Hematopoietic multipotent progenitor cell treated with erythropoietin and hydrocortisone succinate and interleukin-3 and kit ligand, for 15 days (in vitro differentiated cells): ENCODE measurements around the gene AQP9.
"Not testable (repeated sequence)": the region's sequence is repeated elsewhere in the genome, so short reads cannot be mapped to it uniquely, and the experiment has no call there.

ENCODE experiments used
- DNase-seq: peaks from one replicate; pipeline ENCODE4 v3.0.0-alpha.2; 2015; ENCODE audit warnings: low spot score

Gene AQP9, protein sequence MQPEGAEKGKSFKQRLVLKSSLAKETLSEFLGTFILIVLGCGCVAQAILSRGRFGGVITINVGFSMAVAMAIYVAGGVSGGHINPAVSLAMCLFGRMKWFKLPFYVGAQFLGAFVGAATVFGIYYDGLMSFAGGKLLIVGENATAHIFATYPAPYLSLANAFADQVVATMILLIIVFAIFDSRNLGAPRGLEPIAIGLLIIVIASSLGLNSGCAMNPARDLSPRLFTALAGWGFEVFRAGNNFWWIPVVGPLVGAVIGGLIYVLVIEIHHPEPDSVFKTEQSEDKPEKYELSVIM

GRCh38 chr15:58138106-58138505, at the start of gene AQP9:
AQP9 (plus strand) TSS chr15:58138381; CDS start chr15:58138566, 185 bp downstream.
- DNase-seq = no peak

DNA sequence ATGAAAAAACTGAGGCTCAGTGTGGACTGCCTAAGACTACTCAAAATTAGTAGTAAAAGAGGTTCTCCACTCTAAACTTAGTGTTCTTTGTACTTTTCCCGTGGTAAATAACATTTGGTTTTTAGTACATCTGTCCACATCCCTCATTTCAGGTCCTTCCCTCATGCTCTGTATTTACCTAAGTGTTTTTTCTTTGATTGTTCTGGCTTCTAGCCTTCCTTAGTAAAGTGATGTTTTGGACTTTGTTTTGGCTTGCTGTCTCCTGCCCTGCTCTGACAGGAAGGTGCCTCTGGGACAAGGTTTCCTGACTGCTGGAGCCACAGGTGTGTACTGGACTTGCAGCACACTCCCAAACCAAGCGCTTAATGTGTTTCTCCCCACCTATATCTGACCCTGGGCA, 42.8 kb upstream of the AQP9 start:
- DNase-seq = no peak

GRCh38 chr15:58096529-58097084, 41.6 kb upstream of the AQP9 start:
- no peak for DNase-seq

DNA sequence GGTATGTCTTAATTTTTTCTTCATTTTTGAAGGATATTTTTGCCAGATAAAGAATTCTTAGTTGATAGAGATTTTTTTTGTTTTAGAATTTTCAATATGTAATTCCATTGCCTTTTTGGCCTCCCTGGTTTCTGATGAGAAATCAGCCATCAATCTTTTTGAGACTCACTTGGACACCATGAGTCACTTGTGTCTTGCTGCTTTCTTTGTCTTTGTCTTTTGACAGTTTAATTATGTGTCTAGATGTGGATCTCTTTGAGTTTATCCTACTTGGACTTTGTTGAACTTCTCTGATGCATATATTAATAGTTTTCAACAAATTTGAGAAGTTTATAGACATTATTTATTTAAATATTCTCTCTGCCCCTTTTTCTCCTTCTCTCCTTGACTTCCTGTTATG, 34.7 kb upstream of the AQP9 start:
- DNase-seq = no peak

DNA sequence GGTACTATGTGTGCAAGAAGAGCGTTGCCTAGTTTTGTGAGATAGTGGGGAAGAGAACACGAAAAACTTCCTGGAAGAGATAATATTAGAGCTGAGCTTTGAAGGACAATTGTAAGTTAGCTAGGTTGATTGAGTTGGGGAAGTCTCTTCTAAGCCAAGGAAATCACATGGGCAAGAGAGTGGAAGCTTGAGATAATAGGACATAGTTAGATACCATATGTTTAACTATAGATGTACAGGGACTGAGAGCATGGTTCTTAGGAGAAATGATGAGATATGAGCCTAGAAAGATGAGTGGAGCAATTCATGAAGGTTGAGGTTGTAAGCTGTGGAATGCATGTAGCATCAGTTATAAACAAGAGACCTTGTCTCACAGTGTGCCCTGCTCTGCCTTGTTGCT, 30.1 kb upstream of the AQP9 start:
- DNase-seq = no peak

DNA sequence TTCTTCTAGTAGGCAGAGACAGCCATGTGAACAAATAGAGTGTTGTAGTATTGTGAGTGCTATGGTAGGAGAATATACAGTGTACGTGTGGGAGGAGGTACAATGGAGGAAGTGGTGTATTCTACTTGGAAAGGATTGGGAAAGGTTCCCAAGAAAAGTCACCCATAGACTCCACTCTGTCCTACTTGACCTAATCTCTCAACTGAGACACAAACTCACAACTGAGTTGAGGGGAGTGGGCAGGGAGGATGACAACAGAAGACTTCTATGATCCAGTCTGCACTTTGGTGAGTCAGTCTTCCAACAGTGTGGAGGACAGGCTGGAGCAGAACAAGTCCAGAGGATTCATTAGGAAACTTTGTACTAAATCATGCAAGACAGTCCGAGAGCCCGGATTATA, 28.8 kb upstream of the AQP9 start:
- DNase-seq = no peak

GRCh38 chr15:58110999-58111717, 27.0 kb upstream of the AQP9 start:
- DNase-seq = no peak

- DNase-seq = no peak
These were observed 26.5 kb upstream of the AQP9 start for GRCh38 chr15:58111718-58112104.

- DNase-seq = not testable (repeated sequence)
These were observed 24.8 kb upstream of the AQP9 start for GRCh38 chr15:58113358-58113757.

- DNase-seq = no peak
These were observed 23.8 kb upstream of the AQP9 start for GRCh38 chr15:58114388-58114787.

DNA sequence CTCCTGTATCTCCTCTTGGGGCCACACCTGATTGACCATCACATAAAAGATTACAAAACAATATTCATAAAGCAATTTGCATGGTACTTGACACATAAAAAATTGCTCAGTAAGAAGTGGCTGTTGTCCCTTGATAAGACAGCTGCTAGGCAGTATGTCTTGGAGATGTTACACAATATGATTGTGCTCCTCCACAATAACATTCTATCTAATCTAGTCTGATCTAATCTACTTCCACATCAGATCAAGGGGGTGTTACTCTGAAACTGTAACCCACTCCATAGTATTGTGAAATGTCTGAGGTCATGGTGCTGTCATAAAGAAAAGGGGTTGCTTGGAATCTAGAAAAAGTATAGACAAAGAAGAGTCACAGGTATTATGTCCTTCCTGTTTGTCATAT, 23.4 kb upstream of the AQP9 start:
- DNase-seq = no peak

- DNase-seq = no peak
These were observed 22.5 kb upstream of the AQP9 start for GRCh38 chr15:58115692-58116091.

DNA sequence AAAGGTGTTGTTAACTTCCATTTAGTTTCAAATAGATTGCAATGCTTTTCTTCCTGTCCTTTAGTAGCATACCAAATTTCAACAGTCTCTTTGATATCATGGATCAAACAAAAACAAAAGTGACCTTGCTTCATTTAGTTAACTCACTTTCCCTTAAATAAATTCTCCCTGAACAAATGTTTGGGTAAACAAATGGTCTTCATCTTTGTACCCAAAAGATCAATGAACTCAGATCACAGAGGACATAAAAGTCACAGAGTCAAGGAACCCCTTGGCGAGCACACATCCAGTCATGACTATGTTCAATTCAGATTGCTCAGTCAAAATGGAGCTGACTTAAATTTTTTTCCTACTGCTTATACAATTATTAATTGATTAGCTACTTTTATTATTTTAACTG, 20.6 kb upstream of the AQP9 start:
- DNase-seq = no peak

- no peak for DNase-seq
These were observed 19.9 kb upstream of the AQP9 start for GRCh38 chr15:58118272-58118671.

GRCh38 chr15:58119016-58119415, 19.2 kb upstream of the AQP9 start:
- no peak for DNase-seq

DNA sequence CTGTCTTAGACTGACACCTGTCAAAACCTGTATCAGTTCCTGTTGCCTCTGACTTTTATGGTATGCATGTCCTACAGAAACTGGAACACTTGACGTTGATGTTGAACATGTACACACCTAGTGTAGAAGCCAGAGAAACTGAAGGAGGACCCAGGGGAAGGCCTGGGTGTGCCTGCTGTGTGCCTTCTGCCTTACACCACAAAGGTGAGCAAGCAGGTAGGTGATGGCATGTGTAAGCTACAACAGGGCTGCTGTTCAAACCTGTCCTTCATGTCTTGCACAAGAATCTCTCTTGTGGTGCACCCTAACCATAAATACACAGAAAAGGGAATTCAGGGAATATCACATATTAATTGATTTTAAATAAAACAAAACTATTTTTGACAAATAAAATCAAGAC, 13.6 kb upstream of the AQP9 start:
- no peak for DNase-seq

GRCh38 chr15:58125333-58125732, 12.8 kb upstream of the AQP9 start:
- no peak for DNase-seq

DNA sequence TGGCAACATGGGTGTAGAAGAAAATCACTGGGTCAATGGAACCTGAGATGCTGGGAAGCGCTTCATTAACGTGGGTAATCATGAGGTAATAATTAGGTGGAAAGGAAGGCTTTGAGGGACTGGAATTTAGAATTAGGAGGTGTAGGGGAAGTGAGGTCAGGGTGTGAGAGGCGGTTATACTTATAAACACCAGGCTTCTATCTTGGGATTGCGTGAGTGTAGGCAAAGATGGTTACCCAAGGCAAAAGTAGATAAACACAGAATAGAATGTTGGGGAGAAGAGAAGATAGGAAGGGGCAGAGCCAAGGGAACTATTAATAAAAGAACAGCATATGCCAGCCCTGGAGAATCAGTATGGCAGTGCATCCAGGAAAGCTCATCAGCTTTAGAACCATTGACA, 3.3 kb upstream of the AQP9 start:
- DNase-seq = no peak

DNA sequence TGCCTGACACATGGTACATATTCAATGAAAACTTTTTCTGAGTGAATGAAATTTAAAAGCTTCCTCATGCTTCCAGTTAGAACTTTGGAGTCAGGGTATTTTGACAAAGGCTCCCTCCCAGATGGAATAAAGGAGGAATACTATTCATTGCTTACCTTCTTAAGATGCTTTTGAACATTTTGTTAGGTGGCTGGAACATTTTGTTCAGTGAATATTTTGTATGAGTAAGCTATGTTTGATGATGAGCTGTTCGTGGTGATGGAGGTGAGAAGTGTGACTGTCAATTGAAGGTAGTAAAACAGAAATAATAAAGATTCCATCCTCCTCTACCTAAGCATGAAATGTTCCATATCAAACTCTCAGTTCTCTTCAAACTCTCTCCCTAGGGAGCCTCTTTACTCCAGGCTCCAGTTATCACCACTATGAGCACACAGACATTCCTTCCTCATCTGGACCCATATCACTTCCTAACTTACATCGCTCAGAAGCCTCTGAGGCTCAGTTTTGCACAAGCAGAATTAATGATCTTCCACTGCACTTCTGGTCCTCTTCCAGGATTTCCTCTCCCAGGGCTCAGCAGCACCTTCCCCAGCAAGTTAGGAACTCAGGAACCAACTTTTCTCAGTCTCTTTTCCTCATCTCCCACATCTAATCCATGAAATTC, 2.5 kb upstream of the AQP9 start:
- DNase-seq = no peak

- no peak for DNase-seq
These were observed 1.4 kb upstream of the AQP9 start for GRCh38 chr15:58136731-58137130.

- no peak for DNase-seq
These were observed 495 bp upstream of the AQP9 start for GRCh38 chr15:58137686-58138085.

DNA sequence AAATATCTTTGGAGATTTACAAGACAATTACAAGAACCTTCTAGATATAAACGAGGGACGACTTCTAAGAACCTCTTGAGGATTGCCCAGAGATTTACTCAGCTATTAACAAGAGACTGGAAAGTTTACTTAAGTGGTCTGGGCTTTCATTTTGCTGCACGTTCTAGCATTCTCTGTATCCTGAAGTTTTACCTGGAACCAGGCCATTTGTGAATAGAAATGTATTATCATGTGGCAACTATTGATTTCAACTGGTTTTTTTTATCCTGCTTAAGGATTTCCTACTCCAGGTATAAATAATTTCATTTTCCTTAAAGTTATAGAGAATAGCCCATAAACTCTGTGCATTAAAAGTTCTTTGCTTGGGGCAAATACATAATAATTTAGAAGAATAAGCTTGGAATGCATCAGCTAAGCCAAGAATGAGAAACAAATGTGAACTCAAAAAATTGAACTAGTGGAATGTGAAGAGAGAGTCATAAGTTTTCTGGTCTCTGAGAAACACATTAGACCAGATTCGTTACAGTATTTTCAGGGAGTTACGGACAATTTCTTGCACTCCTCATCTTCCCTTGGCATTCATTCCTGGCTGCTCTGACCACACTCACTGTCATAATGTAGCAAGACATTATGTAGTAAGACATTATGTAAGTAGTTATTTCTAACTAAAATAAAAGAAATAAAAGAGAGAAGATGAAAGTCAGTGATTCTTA, 1.3 kb downstream of the AQP9 start:
- DNase-seq = no peak
